ENCODE measurements around the gene PPP2R5A. TPM values are rescaled to one million over a fixed set of nuclear protein-coding genes. Genes with fewer than 3 reads are reported as not detected.

PPP2R5A gene
- total and polyA plus RNA-seq, 4 experiments from 2014 or later: 37.9 to 55.0 (median 48.4) TPM

DNA sequence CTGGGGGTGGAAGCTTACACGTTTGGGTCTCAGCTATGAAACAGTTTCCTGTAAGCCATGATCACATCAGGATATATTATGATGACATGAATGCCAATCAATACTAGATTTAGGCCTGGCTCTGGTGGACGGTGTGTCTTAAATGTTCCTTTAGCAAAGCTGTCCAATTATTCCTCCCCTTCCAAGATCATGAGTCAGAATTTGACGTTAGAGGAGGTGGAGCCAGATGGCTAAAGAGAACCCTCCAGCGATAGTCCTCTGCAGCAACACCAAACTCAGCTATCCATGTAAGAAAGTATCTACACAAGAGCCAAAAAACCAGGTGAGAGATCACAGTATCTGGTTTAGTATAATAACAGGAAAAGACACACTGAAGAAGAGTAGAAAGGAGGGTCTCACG is 81.7 kb downstream of the PPP2R5A start:
- no peak for DNase-seq
- Histone ChIP-seq H3K4me3 (ENCODE audit: low read length in 2 of 2) (no peak overlapping the region), H3K27ac (ENCODE audit: low read depth, low read length) (no peak overlapping the region), H3K36me3 (ENCODE audit: insufficient read depth, low read length) (peaks cover 8% of the 10 kb centered on the region), H3K4me1 (ENCODE audit: insufficient read depth, low read length) (no peaks in the 10 kb centered on the region), H3K9me3 (ENCODE audit: control insufficient read depth in 1 of 2, low read length in 2 of 2) (no peaks in the 10 kb centered on the region), H3K27me3 (ENCODE audit: insufficient read depth, low read length) (no peaks in the 10 kb centered on the region)
- intact Hi-C loops (cut with micrococcal nuclease): loop anchor here (2.0 to 5.0 kb wide), 3 partner anchors 76 to 355 kb away; no protein-coding TSS in a partner anchor
- Mint-ChIP-seq H3K4me3 (no peak overlapping the region), H3K27ac (peak overlapping the region in 3 of 7 donors; percentile 0 to 52 (median 41)), H3K36me3 (peaks cover 56 to 68% of the 10 kb centered on the region in 2 donors), H3K4me1 (peaks cover 0 to 7% (median 1%) of the 10 kb centered on the region in 4 donors), H3K9me3 (peaks cover 0 to 9% (median 2%) of the 10 kb centered on the region in 8 donors), H3K27me3 (no peaks in the 10 kb centered on the region)
- CTCF ChIA-PET (ENCODE audit: partially characterized antibody): interaction anchor here (0.8 to 6.0 kb wide), 16 partner anchors 8 to 682 kb away, joined by 3 to 147 read pairs (median 4); partner anchors contain the start of genes DTL, INTS7 and PACC1
- POLR2A ChIA-PET (ENCODE audit: partially characterized antibody): interaction anchor here (3.1 kb wide), 1 partner anchor 296 kb away, joined by 10 read pairs; no protein-coding TSS in a partner anchor

DNA sequence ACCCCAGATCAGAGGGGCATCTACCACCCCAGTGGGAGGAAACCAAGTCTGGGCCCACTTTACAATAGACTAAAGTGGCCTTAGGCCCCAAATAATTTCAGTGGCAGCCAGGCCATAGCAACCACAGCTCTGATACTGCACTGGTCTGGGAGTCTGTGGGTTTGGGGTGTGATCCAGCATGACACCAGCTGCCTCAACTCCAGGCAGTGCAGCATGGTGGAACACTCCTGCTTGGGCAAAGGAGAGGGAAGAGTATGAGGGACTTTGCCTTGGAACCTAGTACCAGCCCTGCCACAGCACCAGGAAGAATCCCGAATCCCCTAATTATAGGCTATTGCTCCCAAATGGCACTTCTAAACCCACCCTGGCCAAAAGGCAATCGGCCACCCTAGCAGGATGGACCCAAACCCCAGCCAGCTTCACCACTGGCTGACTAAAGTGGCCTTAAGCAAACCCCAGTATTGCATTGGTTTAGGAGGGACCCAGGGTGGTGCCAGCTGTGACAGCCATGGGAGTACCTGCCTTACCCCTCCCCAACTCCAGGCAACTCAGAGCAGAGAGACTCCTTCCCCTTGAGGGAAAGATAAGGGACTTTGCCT is 82.4 kb downstream of the PPP2R5A start:
- no peaks in the 10 kb centered on the region for H3K9me3 ChIP-seq (ENCODE audit: control insufficient read depth in 1 of 2, low read length in 2 of 2)
- no peak for DNase-seq
- Mint-ChIP-seq H3K27ac (peak overlapping the region in 3 of 7 donors; percentile 9 to 55 (median 10)), H3K9me3 (peaks cover 0 to 10% (median 2%) of the 10 kb centered on the region in 8 donors), H3K36me3 (peaks cover 57 to 67% of the 10 kb centered on the region in 2 donors), H3K27me3 (no peaks in the 10 kb centered on the region), H3K4me1 (peaks cover 0 to 7% (median 1%) of the 10 kb centered on the region in 4 donors), H3K4me3 (no peak overlapping the region)
- H3K27me3 ChIP-seq (ENCODE audit: insufficient read depth, low read length): no peaks in the 10 kb centered on the region
- ChIA-PET CTCF (ENCODE audit: partially characterized antibody) (interaction anchor here (0.8 to 6.0 kb wide), 16 partner anchors 9 to 332 kb away, joined by 3 to 147 read pairs (median 4); partner anchors contain the start of genes DTL, INTS7 and PACC1), POLR2A (ENCODE audit: partially characterized antibody) (interaction anchor here (1.0 to 3.1 kb wide), 2 partner anchors 81 to 296 kb away, joined by 3 to 10 read pairs; no protein-coding TSS in a partner anchor)
- H3K36me3 ChIP-seq (ENCODE audit: insufficient read depth, low read length): peaks cover 8% of the 10 kb centered on the region
- no peak overlapping the region for H3K27ac ChIP-seq (ENCODE audit: low read depth, low read length)
- H3K4me1 ChIP-seq (ENCODE audit: insufficient read depth, low read length): no peaks in the 10 kb centered on the region
- intact Hi-C loops (cut with micrococcal nuclease): loop anchor here (1.0 to 5.0 kb wide), 6 partner anchors 77 to 687 kb away; no protein-coding TSS in a partner anchor
- H3K4me3 ChIP-seq (ENCODE audit: low read length in 2 of 2): no peak overlapping the region

DNA sequence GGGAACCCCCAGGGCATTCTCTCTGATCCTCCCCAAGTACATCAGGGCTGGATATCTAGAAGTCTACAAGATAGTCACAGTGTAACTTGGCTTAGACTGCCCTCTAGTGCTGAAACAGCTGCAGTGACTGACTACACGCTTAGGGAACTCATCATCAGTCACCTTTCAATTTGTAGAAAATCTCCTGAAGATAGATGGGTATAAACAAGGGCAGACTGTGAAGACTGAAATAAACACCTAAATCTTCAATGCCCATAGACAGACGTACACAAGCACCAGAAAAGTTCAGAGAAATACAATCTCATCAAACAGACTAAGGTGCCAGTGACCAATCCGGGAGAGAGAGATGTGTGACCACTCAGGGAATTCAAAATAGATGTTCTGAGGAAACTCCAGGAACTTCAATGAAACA is 82.9 kb downstream of the PPP2R5A start:
- Histone ChIP-seq H3K36me3 (ENCODE audit: insufficient read depth, low read length) (peaks cover 8% of the 10 kb centered on the region), H3K27me3 (ENCODE audit: insufficient read depth, low read length) (no peaks in the 10 kb centered on the region), H3K4me3 (ENCODE audit: low read length in 2 of 2) (no peak overlapping the region), H3K9me3 (ENCODE audit: control insufficient read depth in 1 of 2, low read length in 2 of 2) (no peaks in the 10 kb centered on the region), H3K27ac (ENCODE audit: low read depth, low read length) (no peak overlapping the region), H3K4me1 (ENCODE audit: insufficient read depth, low read length) (no peaks in the 10 kb centered on the region)
- Mint-ChIP-seq H3K4me3 (no peak overlapping the region), H3K27ac (peak overlapping the region in 3 of 7 donors; percentile 10 to 55 (median 41)), H3K36me3 (peaks cover 61 to 69% of the 10 kb centered on the region in 2 donors), H3K27me3 (no peaks in the 10 kb centered on the region), H3K9me3 (peaks cover 0 to 10% (median 2%) of the 10 kb centered on the region in 8 donors), H3K4me1 (peaks cover 0 to 7% (median 1%) of the 10 kb centered on the region in 4 donors)
- intact Hi-C loops (cut with micrococcal nuclease): loop anchor here (1.0 to 5.0 kb wide), 5 partner anchors 89 to 688 kb away; no protein-coding TSS in a partner anchor
- POLR2A ChIA-PET (ENCODE audit: partially characterized antibody): interaction anchor here (0.9 to 3.1 kb wide), 3 partner anchors 82 to 333 kb away, joined by 3 to 10 read pairs (median 3); partner anchors contain the start of genes DTL and INTS7
- DNase-seq: peak; percentile 53 to 68 (median 57)
- CTCF ChIA-PET (ENCODE audit: partially characterized antibody): interaction anchor here (0.7 to 6.0 kb wide), 15 partner anchors 8 to 687 kb away, joined by 3 to 147 read pairs (median 5); partner anchors contain the start of genes DTL and INTS7

DNA sequence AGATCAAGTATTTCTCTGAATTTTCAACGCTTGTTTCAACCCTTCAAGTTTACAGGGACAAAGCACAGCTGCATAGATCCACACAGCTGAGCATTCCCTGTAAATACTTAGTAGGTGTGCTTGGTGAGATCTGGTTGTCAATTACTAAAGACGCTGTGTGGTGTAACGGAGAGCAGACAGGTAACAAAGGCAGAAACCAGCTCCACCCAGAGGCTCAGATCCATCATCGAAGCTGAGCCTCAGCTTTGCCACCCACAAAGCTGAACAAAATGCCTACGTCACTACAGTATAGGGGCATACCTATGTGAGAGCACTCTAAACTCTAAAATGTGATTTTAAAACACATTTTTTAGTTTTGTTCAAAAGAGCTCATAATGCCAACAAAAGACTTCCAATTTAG is 90.8 kb downstream of the PPP2R5A start:
- Mint-ChIP-seq H3K36me3 (peaks cover 65 to 70% of the 10 kb centered on the region in 2 donors), H3K4me3 (no peak overlapping the region), H3K27ac (peak overlapping the region in 4 of 7 donors; percentile 4 to 45 (median 20)), H3K4me1 (no peaks in the 10 kb centered on the region), H3K27me3 (no peaks in the 10 kb centered on the region), H3K9me3 (peaks cover 0 to 4% (median 0%) of the 10 kb centered on the region in 8 donors)
- Histone ChIP-seq H3K27me3 (ENCODE audit: insufficient read depth, low read length) (no peaks in the 10 kb centered on the region), H3K27ac (ENCODE audit: low read depth, low read length) (no peak overlapping the region), H3K4me3 (ENCODE audit: low read length in 2 of 2) (no peak overlapping the region), H3K9me3 (ENCODE audit: control insufficient read depth in 1 of 2, low read length in 2 of 2) (no peaks in the 10 kb centered on the region), H3K4me1 (ENCODE audit: insufficient read depth, low read length) (no peaks in the 10 kb centered on the region), H3K36me3 (ENCODE audit: insufficient read depth, low read length) (peaks cover 17% of the 10 kb centered on the region)
- no peak for DNase-seq
- ChIA-PET POLR2A (ENCODE audit: partially characterized antibody) (interaction anchor here (0.9 to 1.4 kb wide), 2 partner anchors 10 to 90 kb away, joined by 3 to 4 read pairs; no protein-coding TSS in a partner anchor), CTCF (ENCODE audit: partially characterized antibody) (interaction anchor here (2.0 to 3.4 kb wide), 4 partner anchors 8 to 341 kb away, joined by 8 to 15 read pairs (median 12); partner anchors contain the start of genes DTL and INTS7)
- intact Hi-C loops (cut with micrococcal nuclease): no loop called here

DNA sequence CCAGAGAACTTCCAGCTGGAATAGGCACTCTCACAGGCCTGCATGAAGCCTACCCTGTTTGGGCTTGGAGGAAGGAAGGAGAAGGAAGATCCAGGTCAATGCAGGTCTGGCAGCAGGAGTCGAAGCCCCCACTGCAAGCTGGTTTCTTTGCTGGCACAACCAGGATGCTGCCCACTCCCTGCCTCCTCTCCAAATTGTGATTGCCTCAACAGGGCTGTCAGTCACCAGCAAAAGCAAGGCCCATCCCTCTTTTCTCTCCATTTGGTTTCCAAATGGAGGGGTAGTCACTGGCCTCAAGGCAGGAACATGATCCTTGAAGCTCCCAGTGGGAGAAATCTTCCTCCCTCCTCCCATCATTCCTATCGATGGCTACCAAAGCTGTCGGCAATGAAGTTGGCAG is 92.4 kb downstream of the PPP2R5A start:
- Histone ChIP-seq H3K4me1 (ENCODE audit: insufficient read depth, low read length) (no peaks in the 10 kb centered on the region), H3K27ac (ENCODE audit: low read depth, low read length) (no peak overlapping the region), H3K36me3 (ENCODE audit: insufficient read depth, low read length) (peaks cover 19% of the 10 kb centered on the region), H3K9me3 (ENCODE audit: control insufficient read depth in 1 of 2, low read length in 2 of 2) (no peaks in the 10 kb centered on the region), H3K4me3 (ENCODE audit: low read length in 2 of 2) (no peak overlapping the region), H3K27me3 (ENCODE audit: insufficient read depth, low read length) (no peaks in the 10 kb centered on the region)
- H3K4me1 Mint-ChIP-seq: no peaks in the 10 kb centered on the region
- H3K27me3 Mint-ChIP-seq: no peaks in the 10 kb centered on the region
- H3K4me3 Mint-ChIP-seq: no peak overlapping the region
- peaks cover 50 to 66% of the 10 kb centered on the region in 2 donors for H3K36me3 Mint-ChIP-seq
- H3K27ac Mint-ChIP-seq: peak overlapping the region in 2 of 7 donors; percentile 17 to 66
- ChIA-PET POLR2A (ENCODE audit: partially characterized antibody) (no interaction called here), CTCF (ENCODE audit: partially characterized antibody) (interaction anchor here (1.3 to 3.4 kb wide), 5 partner anchors 10 to 342 kb away, joined by 3 to 15 read pairs (median 11); partner anchors contain the start of genes DTL and INTS7)
- no peak for DNase-seq
- intact Hi-C loops (cut with micrococcal nuclease): no loop called here
- no peaks in the 10 kb centered on the region for H3K9me3 Mint-ChIP-seq

DNA sequence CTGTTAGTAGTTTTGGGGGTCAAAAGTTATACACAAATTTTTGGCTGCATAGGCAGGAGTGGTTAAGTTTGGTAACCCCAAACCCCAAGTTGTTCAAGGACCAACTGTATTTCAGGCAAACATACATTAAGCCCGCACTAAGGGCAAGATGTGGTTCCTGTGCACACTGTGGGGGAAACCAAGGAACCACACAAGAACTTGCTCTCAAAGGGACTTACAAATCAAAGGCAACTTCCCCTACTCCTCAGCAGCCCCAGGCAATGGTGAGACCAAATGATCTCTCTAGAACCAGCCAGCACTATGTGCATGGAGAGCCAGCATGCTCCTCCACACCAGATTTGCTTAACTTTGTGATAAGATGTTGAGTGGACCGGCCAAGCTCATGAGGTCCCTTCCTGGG is 94.2 kb downstream of the PPP2R5A start:
- H3K27me3 Mint-ChIP-seq: no peaks in the 10 kb centered on the region
- Histone ChIP-seq H3K9me3 (ENCODE audit: control insufficient read depth in 1 of 2, low read length in 2 of 2) (no peaks in the 10 kb centered on the region), H3K27me3 (ENCODE audit: insufficient read depth, low read length) (no peaks in the 10 kb centered on the region), H3K4me1 (ENCODE audit: insufficient read depth, low read length) (no peaks in the 10 kb centered on the region), H3K27ac (ENCODE audit: low read depth, low read length) (no peak overlapping the region), H3K36me3 (ENCODE audit: insufficient read depth, low read length) (peaks cover 36% of the 10 kb centered on the region), H3K4me3 (ENCODE audit: low read length in 2 of 2) (no peak overlapping the region)
- H3K9me3 Mint-ChIP-seq: no peaks in the 10 kb centered on the region
- H3K27ac Mint-ChIP-seq: peak overlapping the region in 2 of 7 donors; percentile 11 to 48
- H3K36me3 Mint-ChIP-seq: peaks cover 40 to 62% of the 10 kb centered on the region in 2 donors
- intact Hi-C loops (cut with micrococcal nuclease): no loop called here
- CTCF ChIA-PET (ENCODE audit: partially characterized antibody): interaction anchor here (1.1 to 1.7 kb wide), 3 partner anchors 11 to 309 kb away, joined by 5 to 8 read pairs (median 6); no protein-coding TSS in a partner anchor
- POLR2A ChIA-PET (ENCODE audit: partially characterized antibody): no interaction called here
- no peak overlapping the region for H3K4me3 Mint-ChIP-seq
- DNase-seq: no peak
- no peaks in the 10 kb centered on the region for H3K4me1 Mint-ChIP-seq
